OCI-LY1 (cell line): ENCODE results near the gene CYB5R2.

Experiments used
- EZH2 ChIP-seq: fragments of 200-600 bp; sonication (generic), shearing (Covaris generic); IDR thresholded peaks from 2 replicates; pipeline ENCODE4 v1.8.0; 2017; ENCODE audit warnings: borderline replicate concordance, mixed run types, mild to moderate bottlenecking, antibody characterized with exemption, low read length, moderate library complexity, mixed read lengths
- TF ChIP-seq, protein P1 (sequence below): fragments of 200-600 bp; sonication (generic), shearing (Covaris generic); IDR thresholded peaks from 2 replicates; pipeline ENCODE4 v1.5.1; 2017; ENCODE audit warnings: mild to moderate bottlenecking, antibody characterized with exemption, low read length, moderate library complexity, mixed read lengths

DNA sequence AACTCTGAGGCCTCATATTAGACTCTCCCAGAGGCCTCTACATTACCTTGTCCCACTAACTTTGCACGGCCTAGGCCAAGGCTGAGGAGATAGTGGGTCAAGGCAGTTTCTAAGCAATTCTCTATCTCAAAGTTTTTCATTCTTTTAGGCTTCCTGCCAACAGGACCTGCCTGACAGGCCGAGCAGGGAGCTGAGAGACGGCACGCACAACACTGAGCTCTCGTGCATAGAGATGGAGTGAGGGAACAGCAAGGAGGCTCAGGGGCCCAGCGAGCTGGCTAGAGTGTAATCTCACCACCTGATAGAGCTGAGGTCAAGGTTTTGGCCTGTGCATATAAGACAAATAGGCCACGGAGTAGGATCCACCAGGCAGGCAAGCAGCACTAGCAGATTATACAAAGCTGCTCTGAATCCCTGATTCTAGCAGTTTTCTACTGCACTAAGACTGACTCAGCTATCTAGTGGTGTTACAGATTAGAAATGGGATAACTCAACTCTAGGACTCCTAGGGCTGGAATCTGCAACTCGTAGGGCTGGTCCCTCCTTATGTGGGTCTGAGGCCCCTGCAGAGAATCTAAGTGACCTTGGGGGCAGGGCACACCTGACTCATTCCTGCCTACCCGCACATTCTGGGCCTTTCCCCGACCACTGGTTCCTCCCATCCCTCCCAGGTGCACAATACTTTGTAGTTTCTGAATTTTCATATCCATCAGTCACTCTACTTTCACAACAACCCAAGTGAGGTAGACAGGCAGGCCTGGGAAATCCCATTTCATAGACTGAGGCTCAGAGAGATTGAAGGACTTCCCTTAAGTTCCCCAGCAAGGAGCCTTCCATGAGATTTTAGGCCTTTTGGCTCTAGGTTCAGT lies 1.7 kb downstream of the CYB5R2 start:
- TF ChIP-seq, protein P1, sequence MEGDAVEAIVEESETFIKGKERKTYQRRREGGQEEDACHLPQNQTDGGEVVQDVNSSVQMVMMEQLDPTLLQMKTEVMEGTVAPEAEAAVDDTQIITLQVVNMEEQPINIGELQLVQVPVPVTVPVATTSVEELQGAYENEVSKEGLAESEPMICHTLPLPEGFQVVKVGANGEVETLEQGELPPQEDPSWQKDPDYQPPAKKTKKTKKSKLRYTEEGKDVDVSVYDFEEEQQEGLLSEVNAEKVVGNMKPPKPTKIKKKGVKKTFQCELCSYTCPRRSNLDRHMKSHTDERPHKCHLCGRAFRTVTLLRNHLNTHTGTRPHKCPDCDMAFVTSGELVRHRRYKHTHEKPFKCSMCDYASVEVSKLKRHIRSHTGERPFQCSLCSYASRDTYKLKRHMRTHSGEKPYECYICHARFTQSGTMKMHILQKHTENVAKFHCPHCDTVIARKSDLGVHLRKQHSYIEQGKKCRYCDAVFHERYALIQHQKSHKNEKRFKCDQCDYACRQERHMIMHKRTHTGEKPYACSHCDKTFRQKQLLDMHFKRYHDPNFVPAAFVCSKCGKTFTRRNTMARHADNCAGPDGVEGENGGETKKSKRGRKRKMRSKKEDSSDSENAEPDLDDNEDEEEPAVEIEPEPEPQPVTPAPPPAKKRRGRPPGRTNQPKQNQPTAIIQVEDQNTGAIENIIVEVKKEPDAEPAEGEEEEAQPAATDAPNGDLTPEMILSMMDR = no peak
- TF ChIP-seq EZH2 = no peak
